Activated naive CD8-positive, alpha-beta T cell treated with anti-CD3 and anti-CD28 coated beads for 36 hours (primary cell): ENCODE measurements around the gene C1S. TPM values are rescaled to one million over a fixed set of nuclear protein-coding genes. Genes with fewer than 3 reads are reported as not detected.
A peak's percentile ranks its signal among the peaks of the same experiment; 100 is the strongest.
"Not testable (repeated sequence)": the region's sequence is repeated elsewhere in the genome, so short reads cannot be mapped to it uniquely, and the experiment has no call there.

ENCODE experiments used
- DNase-seq: peaks from one replicate; pipeline ENCODE4 v3.0.0; 2021
- H3K27ac Mint-ChIP-seq: one replicate; pipeline ENCODE4 v1.8.0; 2022; ENCODE audit warnings: mild to moderate bottlenecking, moderate library complexity, mixed read lengths
- H3K27me3 Mint-ChIP-seq: one replicate; pipeline ENCODE4 v1.8.0; 2022; ENCODE audit warnings: mild to moderate bottlenecking, mixed read lengths
- H3K36me3 Mint-ChIP-seq: one replicate; pipeline ENCODE4 v1.8.0; 2021; ENCODE audit warnings: mild to moderate bottlenecking, mixed read lengths
- H3K4me1 Mint-ChIP-seq: one replicate; pipeline ENCODE4 v1.8.0; 2021; ENCODE audit warnings: mixed read lengths
- H3K4me3 Mint-ChIP-seq: one replicate; pipeline ENCODE4 v1.8.0; 2022; ENCODE audit warnings: mild to moderate bottlenecking, moderate library complexity, mixed read lengths
- H3K9me3 Mint-ChIP-seq: one replicate; pipeline ENCODE4 v1.8.0; 2022; ENCODE audit warnings: mixed read lengths
- total RNA-seq, 2 experiments: library from RNA; stranded (reverse); gene quantifications; one replicate each; pipeline ENCODE4 v1.2.3, GENCODE V29; 2021

C1S gene
- total RNA-seq, 2 experiments from 2014 or later, result 0.47 to 0.66 TPM

DNA sequence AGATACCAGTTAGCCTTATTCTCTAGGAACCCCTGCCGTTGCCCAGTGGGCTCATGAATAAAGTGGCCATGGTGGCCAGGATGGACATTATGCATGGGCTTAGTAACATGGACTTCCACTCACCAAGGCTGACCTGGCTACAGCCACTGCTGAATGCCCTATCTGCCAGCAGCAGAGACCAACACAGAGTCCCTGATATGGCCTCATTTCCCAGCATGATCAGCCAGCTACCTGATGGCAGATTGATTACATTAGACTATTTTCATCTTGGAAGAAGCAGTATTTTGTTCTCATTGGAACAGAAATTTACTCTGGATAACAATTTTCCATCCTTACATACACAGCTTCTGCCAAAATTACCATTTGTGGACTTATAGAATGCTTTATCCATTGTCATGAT lies 26.1 kb upstream of the C1S start:
- Mint-ChIP-seq H3K4me1 (no peaks in the 10 kb centered on the region), H3K9me3 (no peaks in the 10 kb centered on the region), H3K36me3 (no peaks in the 10 kb centered on the region), H3K27me3 (no peaks in the 10 kb centered on the region), H3K4me3 (no peak overlapping the region), H3K27ac (no peak overlapping the region)
- no peak for DNase-seq

GRCh38 chr12:7035463-7035862 lies 25.1 kb upstream of the C1S start:
- Mint-ChIP-seq H3K27me3 (no peaks in the 10 kb centered on the region), H3K4me1 (no peaks in the 10 kb centered on the region), H3K4me3 (no peak overlapping the region), H3K9me3 (no peaks in the 10 kb centered on the region), H3K36me3 (no peaks in the 10 kb centered on the region), H3K27ac (no peak overlapping the region)
- DNase-seq, result no peak

DNA sequence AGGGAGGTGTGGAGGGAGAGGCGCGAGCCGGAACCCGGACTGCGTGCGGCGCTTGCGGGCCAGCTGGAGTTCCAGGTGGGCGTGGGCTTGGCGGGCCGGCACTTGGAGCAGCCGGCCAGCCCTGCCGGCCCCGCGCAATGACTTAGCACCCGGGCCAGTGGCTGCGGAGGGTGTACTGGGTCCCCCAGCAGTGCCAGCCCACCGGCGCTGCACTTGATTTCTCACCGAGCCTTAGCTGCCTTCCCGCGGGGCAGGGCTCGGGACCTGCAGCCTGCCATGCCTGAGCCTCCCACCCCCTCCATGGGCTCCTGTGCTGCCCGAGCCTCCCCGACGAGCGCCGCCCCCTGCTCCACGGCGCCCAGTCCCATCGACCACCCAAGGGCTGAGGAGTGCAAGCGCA lies 23.1 kb upstream of the C1S start:
- not testable (repeated sequence) for H3K36me3 Mint-ChIP-seq, H3K4me1 Mint-ChIP-seq, H3K4me3 Mint-ChIP-seq, H3K9me3 Mint-ChIP-seq, H3K27me3 Mint-ChIP-seq, H3K27ac Mint-ChIP-seq, DNase-seq

DNA sequence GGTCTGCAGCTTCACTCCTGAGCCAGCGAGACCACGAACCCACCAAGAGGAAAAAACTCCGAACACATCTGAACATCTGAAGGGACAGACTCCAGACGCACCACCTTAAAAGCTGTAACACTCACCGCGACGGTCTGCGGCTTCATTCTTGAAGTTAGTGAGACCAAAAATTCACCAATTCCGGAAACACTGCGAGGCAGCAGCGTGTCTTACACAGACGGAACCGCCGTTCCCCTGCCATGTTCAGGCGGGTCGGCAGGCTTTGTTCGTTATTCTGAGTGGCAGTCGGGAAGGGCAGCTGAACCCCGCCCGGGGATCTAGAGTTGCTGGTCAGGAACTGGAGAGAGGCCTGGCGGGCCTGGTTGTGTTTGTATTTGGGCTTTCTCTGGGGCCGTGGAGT lies 21.9 kb upstream of the C1S start:
- Mint-ChIP-seq H3K27me3 (no peaks in the 10 kb centered on the region), H3K36me3 (no peaks in the 10 kb centered on the region), H3K27ac (no peak overlapping the region), H3K4me1 (no peaks in the 10 kb centered on the region), H3K4me3 (no peak overlapping the region), H3K9me3 (no peaks in the 10 kb centered on the region)
- DNase-seq, result no peak

- Mint-ChIP-seq H3K36me3 (no peaks in the 10 kb centered on the region), H3K27me3 (no peaks in the 10 kb centered on the region), H3K4me3 (no peak overlapping the region), H3K27ac (no peak overlapping the region), H3K4me1 (no peaks in the 10 kb centered on the region), H3K9me3 (no peaks in the 10 kb centered on the region)
- DNase-seq, result no peak
These were observed 21.1 kb upstream of the C1S start for GRCh38 chr12:7039403-7039802.

DNA sequence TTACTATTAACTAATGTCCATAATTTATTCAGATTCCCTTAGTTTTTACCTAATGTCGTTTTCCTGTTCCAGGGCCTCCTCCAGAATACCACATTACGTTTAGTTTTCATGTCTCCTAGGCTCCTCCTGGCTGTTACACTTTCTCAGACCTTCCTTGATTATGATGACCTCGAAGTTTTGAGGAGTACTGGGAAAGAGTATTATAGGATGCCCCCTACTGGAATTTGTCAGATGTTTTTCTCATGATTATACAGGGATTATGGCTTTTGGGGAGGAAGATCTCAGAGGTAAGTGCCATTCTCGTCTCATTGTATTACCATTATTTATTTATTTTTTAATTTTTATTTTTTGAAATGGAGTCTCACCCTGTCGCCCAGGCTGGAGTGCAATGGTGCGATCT lies 17.7 kb upstream of the C1S start:
- DNase-seq, result no peak
- Mint-ChIP-seq H3K36me3 (no peaks in the 10 kb centered on the region), H3K4me1 (peaks cover 10% of the 10 kb centered on the region), H3K27me3 (no peaks in the 10 kb centered on the region), H3K9me3 (no peaks in the 10 kb centered on the region), H3K27ac (no peak overlapping the region), H3K4me3 (no peak overlapping the region)

- no peak overlapping the region for H3K27ac Mint-ChIP-seq
- no peaks in the 10 kb centered on the region for H3K36me3 Mint-ChIP-seq
- H3K9me3 Mint-ChIP-seq, result no peaks in the 10 kb centered on the region
- no peaks in the 10 kb centered on the region for H3K27me3 Mint-ChIP-seq
- H3K4me3 Mint-ChIP-seq, result no peak overlapping the region
- DNase-seq, result no peak
- H3K4me1 Mint-ChIP-seq, result peaks cover 10% of the 10 kb centered on the region
These were observed 14.6 kb upstream of the C1S start for GRCh38 chr12:7045913-7046312.

DNA sequence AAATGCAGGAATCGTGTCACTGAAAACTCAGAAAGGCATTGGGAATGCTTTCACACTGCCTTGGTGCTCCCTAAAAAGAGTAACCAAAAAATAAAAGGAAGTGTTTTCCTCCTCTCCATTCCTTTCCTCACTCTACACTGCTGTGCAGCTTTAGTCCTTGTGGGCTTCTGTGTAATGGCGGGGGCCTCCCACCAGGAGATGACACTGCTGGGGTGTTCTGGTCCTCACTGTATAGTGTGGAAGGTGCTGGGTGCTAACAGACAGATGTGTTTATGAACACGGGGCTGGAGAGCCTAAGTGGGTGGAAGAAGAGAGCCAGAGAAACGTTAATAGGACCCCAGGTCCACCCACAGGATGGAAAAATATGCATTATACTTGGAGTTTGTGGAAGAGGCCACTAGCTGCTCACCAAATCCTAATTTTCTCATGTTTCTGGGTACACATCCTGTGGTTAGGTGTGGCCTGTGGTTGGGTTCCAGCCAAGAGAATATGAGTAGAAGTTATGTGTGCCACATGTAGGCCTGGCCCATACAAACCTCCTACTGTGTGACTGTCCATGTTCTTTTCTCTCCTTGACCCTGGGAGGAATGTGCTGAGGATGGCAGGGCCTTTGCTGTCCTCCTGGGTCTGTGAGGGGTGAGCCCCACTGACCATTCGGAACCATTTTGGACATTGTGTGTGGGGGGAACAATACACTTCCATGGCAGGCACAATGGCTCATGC lies 14.0 kb upstream of the C1S start:
- peaks cover 10% of the 10 kb centered on the region for H3K4me1 Mint-ChIP-seq
- H3K9me3 Mint-ChIP-seq, result no peaks in the 10 kb centered on the region
- H3K4me3 Mint-ChIP-seq, result no peak overlapping the region
- H3K36me3 Mint-ChIP-seq, result no peaks in the 10 kb centered on the region
- H3K27me3 Mint-ChIP-seq, result no peaks in the 10 kb centered on the region
- H3K27ac Mint-ChIP-seq, result no peak overlapping the region
- no peak for DNase-seq

GRCh38 chr12:7047306-7047705 lies 13.2 kb upstream of the C1S start:
- Mint-ChIP-seq H3K4me1 (peaks cover 10% of the 10 kb centered on the region), H3K27ac (peak overlapping the region; percentile 64), H3K4me3 (no peak overlapping the region), H3K27me3 (no peaks in the 10 kb centered on the region), H3K9me3 (no peaks in the 10 kb centered on the region), H3K36me3 (no peaks in the 10 kb centered on the region)
- DNase-seq, result no peak

DNA sequence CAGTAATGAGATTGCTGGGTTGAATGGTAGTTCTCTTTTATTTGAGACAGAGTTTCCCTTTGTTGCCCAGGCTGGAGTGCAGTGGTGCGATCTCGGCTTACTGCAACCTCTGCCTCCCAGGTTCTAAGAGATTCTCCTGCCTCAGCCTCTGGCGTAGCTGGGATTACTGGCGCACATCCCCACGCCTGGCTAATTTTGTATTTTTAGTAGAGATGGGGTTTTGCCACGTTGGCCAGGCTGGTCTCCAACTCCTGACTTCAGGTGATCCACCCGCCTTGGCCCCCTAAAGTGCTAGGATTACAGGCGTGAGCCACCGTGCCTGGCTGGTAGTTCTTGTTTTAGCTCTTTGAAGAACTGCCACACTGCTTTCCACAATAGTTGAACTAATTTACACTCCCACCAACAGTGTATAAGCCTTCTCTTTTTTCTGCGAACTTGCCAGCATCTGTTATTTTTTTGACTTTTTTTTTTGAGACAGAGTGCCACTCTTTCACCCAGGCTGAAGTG lies 11.0 kb upstream of the C1S start:
- not testable (repeated sequence) for H3K9me3 Mint-ChIP-seq, H3K27me3 Mint-ChIP-seq, H3K27ac Mint-ChIP-seq, DNase-seq, H3K4me3 Mint-ChIP-seq, H3K36me3 Mint-ChIP-seq
- H3K4me1 Mint-ChIP-seq, result peaks cover 10% of the 10 kb centered on the region

DNA sequence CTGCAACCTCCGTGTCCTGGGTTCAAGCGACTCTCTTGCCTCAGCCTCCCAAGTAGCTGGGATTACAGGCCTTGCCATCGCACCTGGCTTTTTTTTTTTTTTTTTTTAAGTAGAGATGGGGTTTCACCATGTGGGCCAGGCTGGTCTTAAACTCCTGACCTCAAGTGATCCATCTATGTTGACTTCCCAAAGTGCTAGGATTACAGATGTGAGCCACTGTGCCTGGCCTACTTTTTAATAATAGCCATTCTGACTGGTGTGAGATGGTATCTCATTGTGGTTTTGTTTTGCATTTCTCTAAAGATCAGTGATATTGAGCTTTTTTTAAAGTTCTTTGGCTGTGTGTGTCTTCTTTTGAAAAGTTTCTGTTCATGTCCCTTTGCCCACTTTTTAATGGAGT lies 10.5 kb upstream of the C1S start:
- DNase-seq, H3K27ac Mint-ChIP-seq, H3K9me3 Mint-ChIP-seq, H3K36me3 Mint-ChIP-seq, H3K27me3 Mint-ChIP-seq, H3K4me3 Mint-ChIP-seq: not testable (repeated sequence)
- H3K4me1 Mint-ChIP-seq, result peaks cover 10% of the 10 kb centered on the region

- Mint-ChIP-seq H3K36me3 (no peaks in the 10 kb centered on the region), H3K27ac (no peak overlapping the region), H3K9me3 (no peaks in the 10 kb centered on the region), H3K27me3 (peaks cover 15% of the 10 kb centered on the region), H3K4me3 (no peak overlapping the region), H3K4me1 (no peaks in the 10 kb centered on the region)
- DNase-seq, result no peak
These were observed 5.6 kb upstream of the C1S start for GRCh38 chr12:7054925-7055324.

DNA sequence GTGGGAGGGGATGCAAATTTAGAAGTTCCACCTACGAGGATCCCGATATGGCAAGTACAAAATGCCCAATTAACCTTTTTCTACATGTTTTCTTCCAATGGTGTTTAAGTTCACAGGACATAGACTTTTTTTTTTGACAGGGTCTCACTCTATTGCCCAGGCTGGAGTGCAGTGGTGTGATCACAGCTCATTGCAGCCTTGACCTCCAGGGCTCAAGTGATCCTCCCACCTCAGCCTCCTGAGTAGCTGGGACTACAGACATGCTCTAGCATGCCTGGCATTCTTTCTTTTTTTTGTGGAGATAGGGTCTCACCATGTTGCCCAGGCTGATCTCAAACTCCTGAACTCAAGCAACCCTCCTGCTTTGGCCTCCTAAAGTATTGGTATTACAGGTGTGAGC lies 4.8 kb upstream of the C1S start:
- peaks cover 22% of the 10 kb centered on the region for H3K27me3 Mint-ChIP-seq
- H3K4me1 Mint-ChIP-seq, H3K4me3 Mint-ChIP-seq, H3K9me3 Mint-ChIP-seq, H3K27ac Mint-ChIP-seq, H3K36me3 Mint-ChIP-seq, DNase-seq: not testable (repeated sequence)

DNA sequence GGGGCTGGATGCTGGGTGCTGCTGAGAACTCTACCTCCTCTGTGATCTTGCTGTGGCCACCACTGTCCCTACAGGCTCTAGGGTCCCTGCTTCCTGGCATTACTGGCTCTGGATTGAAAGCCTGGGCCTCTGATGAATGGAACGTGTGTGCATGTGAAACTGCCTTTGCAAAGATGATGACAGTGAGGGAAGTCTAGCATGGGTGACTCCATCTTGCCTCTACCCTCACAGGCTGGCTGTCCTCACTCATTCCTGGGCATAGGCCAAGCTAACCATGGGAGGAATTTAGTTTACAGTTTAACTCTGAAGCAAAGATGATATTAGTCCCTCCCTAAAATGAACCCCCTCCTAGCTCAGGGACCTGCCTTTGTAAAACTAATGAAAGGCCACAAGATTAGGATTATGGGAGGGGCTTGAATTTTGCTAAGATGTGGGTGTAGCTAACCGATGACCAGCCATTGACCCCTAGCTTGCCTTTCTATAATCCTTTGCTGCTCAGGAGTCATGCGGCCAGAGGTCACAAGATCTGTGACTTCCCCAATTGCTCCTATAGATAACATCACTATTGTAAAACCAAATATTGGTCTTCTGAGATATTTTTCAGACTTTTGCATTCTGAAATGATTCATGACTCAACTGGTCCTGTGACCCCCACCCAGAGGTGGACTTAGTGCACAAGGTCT lies 2.2 kb upstream of the C1S start:
- Mint-ChIP-seq H3K27me3 (peaks cover 22% of the 10 kb centered on the region), H3K4me1 (no peaks in the 10 kb centered on the region), H3K9me3 (no peaks in the 10 kb centered on the region), H3K27ac (no peak overlapping the region), H3K36me3 (no peaks in the 10 kb centered on the region), H3K4me3 (no peak overlapping the region)
- DNase-seq, result no peak

GRCh38 chr12:7058850-7059395 lies 1.6 kb upstream of the C1S start:
- H3K4me1 Mint-ChIP-seq, result no peaks in the 10 kb centered on the region
- peaks cover 22% of the 10 kb centered on the region for H3K27me3 Mint-ChIP-seq
- no peak overlapping the region for H3K4me3 Mint-ChIP-seq
- H3K36me3 Mint-ChIP-seq, result no peaks in the 10 kb centered on the region
- H3K9me3 Mint-ChIP-seq, result no peaks in the 10 kb centered on the region
- DNase-seq, result no peak
- no peak overlapping the region for H3K27ac Mint-ChIP-seq

DNA sequence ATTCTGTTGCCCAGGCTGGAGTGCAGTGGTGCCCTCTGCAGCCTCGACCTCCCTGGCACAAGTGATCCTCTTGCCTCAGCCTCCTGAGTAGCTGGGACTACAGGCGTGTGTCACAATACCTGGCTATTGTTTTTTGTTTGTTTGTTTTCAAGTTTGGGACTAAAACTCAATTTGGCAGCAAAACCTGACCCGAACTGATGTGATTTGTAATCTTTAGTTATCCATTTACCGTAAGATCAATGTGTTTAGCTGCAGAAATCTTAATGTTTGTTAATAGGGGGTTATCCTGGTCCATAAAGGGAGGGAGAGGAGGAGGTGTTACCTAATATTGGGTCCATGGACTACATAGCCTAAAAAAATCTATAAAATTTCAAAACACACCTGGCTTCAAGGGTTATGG lies 738 bp upstream of the C1S start:
- Mint-ChIP-seq H3K36me3 (no peaks in the 10 kb centered on the region), H3K4me1 (no peaks in the 10 kb centered on the region), H3K9me3 (no peaks in the 10 kb centered on the region), H3K27me3 (peaks cover 22% of the 10 kb centered on the region), H3K4me3 (no peak overlapping the region), H3K27ac (no peak overlapping the region)
- DNase-seq, result no peak
